SK-N-MC (cell line): ENCODE results near the gene RRAGC.

Source experiments
- EZH2 ChIP-seq: fragments of 200-600 bp; sonication (generic); IDR thresholded peaks from one replicate; pipeline ENCODE4 v1.6.1; 2017; ENCODE audit warnings: antibody characterized with exemption
- FOXP2 ChIP-seq: optimal IDR thresholded peaks from 2 replicates; pipeline ENCODE3; 2011; ENCODE audit warnings: mild to moderate bottlenecking, moderate library complexity; ENCODE audit not compliant: insufficient read depth; ENCODE audit errors: extremely low read length, control extremely low read depth
- POLR2AphosphoS5 ChIP-seq: IDR thresholded peaks from 2 replicates; pipeline ENCODE4 v1.6.1; 2012; ENCODE audit warnings: mild to moderate bottlenecking, low read depth, low read length, borderline replicate concordance

- TF ChIP-seq EZH2 (no peak), POLR2AphosphoS5 (peak; percentile 21; the same call in 1 of the 2 replicates), FOXP2 (no peak)
These were observed 69.9 kb downstream of the RRAGC start for GRCh38 chr1:38789498-38790169.
